Liver (tissue), 3 donors: ENCODE results near the gene ROBO4.

Experiments used
- EGR1 ChIP-seq, 2 donors: IDR thresholded peaks; 2 replicates each; pipeline ENCODE4 v1.6.1; 2016 to 2018; ENCODE audit warnings: antibody characterized with exemption in 2 of 2, low read depth in 2 of 2
- GABPA ChIP-seq, 2 donors: IDR thresholded peaks in 1 of 2; conservative IDR thresholded peaks in 1 of 2; 2 replicates each; pipeline ENCODE4 v1.6.1; 2016; ENCODE audit warnings: antibody characterized with exemption in 2 of 2, mild to moderate bottlenecking in 1 of 2, moderate library complexity in 1 of 2
- HNF4A ChIP-seq, 2 donors: conservative IDR thresholded peaks; 2 replicates each; pipeline ENCODE4 v1.6.1; 2016; ENCODE audit warnings: antibody characterized with exemption in 2 of 2, mild to moderate bottlenecking in 2 of 2
- NR2F2 ChIP-seq: IDR thresholded peaks from 2 replicates; pipeline ENCODE4 v1.6.1; 2016; ENCODE audit warnings: antibody characterized with exemption
- RAD21 ChIP-seq, 2 donors: IDR thresholded peaks; 2 replicates each; pipeline ENCODE4 v1.6.1; 2016; ENCODE audit warnings: antibody characterized with exemption in 2 of 2, mild to moderate bottlenecking in 2 of 2
- TAF1 ChIP-seq: conservative IDR thresholded peaks from 2 replicates; pipeline ENCODE4 v1.6.1; 2016; ENCODE audit warnings: antibody characterized with exemption, mild to moderate bottlenecking
- YY1 ChIP-seq: IDR thresholded peaks from 2 replicates; pipeline ENCODE4 v1.6.1; 2016; ENCODE audit warnings: antibody characterized with exemption, mild to moderate bottlenecking
- TF ChIP-seq, protein P1 (sequence below): fragments of 150-350 bp; IDR thresholded peaks from 2 replicates; pipeline ENCODE4 v1.5.1; 2017; ENCODE audit warnings: improper control_type of control experiment, low read depth, low read length; ENCODE audit not compliant: missing input control
- TF ChIP-seq, protein P2 (sequence below): IDR thresholded peaks from 2 replicates; pipeline ENCODE4 v1.6.1; 2016; ENCODE audit warnings: antibody characterized with exemption
- TF ChIP-seq, protein P3 (sequence below): IDR thresholded peaks from 2 replicates; pipeline ENCODE4 v1.6.1; 2016; ENCODE audit warnings: antibody characterized with exemption
- TF ChIP-seq, protein P4 (sequence below): IDR thresholded peaks from 2 replicates; pipeline ENCODE4 v1.6.1; 2016; ENCODE audit warnings: antibody characterized with exemption, mild to moderate bottlenecking
- donor health status: healthy.
- donor health status: healthy.

DNA sequence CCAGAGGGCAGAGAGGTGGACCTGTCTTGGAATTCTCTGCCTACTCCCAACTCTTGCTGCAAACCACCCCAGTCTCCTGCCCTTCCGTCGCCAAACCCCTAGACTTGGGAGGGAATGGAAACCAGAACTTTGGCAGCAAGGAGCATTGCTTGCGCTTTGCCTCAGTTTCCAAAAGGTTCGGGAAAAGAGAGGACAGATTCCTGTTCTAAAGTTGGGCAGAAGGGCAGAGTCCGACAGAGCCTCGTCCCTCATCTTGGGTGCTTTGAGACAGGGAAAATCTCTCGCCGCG, 32.8 kb downstream of the ROBO4 start:
- TF ChIP-seq, protein P1, sequence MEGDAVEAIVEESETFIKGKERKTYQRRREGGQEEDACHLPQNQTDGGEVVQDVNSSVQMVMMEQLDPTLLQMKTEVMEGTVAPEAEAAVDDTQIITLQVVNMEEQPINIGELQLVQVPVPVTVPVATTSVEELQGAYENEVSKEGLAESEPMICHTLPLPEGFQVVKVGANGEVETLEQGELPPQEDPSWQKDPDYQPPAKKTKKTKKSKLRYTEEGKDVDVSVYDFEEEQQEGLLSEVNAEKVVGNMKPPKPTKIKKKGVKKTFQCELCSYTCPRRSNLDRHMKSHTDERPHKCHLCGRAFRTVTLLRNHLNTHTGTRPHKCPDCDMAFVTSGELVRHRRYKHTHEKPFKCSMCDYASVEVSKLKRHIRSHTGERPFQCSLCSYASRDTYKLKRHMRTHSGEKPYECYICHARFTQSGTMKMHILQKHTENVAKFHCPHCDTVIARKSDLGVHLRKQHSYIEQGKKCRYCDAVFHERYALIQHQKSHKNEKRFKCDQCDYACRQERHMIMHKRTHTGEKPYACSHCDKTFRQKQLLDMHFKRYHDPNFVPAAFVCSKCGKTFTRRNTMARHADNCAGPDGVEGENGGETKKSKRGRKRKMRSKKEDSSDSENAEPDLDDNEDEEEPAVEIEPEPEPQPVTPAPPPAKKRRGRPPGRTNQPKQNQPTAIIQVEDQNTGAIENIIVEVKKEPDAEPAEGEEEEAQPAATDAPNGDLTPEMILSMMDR = no peak
- TF ChIP-seq, protein P2, sequence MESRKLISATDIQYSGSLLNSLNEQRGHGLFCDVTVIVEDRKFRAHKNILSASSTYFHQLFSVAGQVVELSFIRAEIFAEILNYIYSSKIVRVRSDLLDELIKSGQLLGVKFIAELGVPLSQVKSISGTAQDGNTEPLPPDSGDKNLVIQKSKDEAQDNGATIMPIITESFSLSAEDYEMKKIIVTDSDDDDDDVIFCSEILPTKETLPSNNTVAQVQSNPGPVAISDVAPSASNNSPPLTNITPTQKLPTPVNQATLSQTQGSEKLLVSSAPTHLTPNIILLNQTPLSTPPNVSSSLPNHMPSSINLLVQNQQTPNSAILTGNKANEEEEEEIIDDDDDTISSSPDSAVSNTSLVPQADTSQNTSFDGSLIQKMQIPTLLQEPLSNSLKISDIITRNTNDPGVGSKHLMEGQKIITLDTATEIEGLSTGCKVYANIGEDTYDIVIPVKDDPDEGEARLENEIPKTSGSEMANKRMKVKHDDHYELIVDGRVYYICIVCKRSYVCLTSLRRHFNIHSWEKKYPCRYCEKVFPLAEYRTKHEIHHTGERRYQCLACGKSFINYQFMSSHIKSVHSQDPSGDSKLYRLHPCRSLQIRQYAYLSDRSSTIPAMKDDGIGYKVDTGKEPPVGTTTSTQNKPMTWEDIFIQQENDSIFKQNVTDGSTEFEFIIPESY = no peak
- TF ChIP-seq TAF1 = no peak
- TF ChIP-seq, protein P3, sequence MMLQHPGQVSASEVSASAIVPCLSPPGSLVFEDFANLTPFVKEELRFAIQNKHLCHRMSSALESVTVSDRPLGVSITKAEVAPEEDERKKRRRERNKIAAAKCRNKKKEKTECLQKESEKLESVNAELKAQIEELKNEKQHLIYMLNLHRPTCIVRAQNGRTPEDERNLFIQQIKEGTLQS = no peak
- TF ChIP-seq YY1 = no peak
- no peak for TF ChIP-seq RAD21 (IDR thresholded peaks at IDR 0.05)
- TF ChIP-seq, protein P4, sequence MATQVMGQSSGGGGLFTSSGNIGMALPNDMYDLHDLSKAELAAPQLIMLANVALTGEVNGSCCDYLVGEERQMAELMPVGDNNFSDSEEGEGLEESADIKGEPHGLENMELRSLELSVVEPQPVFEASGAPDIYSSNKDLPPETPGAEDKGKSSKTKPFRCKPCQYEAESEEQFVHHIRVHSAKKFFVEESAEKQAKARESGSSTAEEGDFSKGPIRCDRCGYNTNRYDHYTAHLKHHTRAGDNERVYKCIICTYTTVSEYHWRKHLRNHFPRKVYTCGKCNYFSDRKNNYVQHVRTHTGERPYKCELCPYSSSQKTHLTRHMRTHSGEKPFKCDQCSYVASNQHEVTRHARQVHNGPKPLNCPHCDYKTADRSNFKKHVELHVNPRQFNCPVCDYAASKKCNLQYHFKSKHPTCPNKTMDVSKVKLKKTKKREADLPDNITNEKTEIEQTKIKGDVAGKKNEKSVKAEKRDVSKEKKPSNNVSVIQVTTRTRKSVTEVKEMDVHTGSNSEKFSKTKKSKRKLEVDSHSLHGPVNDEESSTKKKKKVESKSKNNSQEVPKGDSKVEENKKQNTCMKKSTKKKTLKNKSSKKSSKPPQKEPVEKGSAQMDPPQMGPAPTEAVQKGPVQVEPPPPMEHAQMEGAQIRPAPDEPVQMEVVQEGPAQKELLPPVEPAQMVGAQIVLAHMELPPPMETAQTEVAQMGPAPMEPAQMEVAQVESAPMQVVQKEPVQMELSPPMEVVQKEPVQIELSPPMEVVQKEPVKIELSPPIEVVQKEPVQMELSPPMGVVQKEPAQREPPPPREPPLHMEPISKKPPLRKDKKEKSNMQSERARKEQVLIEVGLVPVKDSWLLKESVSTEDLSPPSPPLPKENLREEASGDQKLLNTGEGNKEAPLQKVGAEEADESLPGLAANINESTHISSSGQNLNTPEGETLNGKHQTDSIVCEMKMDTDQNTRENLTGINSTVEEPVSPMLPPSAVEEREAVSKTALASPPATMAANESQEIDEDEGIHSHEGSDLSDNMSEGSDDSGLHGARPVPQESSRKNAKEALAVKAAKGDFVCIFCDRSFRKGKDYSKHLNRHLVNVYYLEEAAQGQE = no peak
- no peak for TF ChIP-seq EGR1 (IDR thresholded peaks at IDR 0.05; ENCODE audit: low read depth in 2 of 2)
- no peak for TF ChIP-seq GABPA (IDR thresholded peaks at IDR 0.05 in 1 of 2, conservative IDR thresholded peaks at IDR 0.05 in 1 of 2)
- no peak for TF ChIP-seq HNF4A (conservative IDR thresholded peaks at IDR 0.05)
- no peak for TF ChIP-seq NR2F2
